Neural crest cell (in vitro differentiated cells): ENCODE results near the gene DEPDC7. TPM values are rescaled to one million over a fixed set of nuclear protein-coding genes. Genes with fewer than 3 reads are reported as not detected.
"Not testable (repeated sequence)": the region's sequence is repeated elsewhere in the genome, so short reads cannot be mapped to it uniquely, and the experiment has no call there.

Experiments used
- DNase-seq: peaks from one replicate; pipeline ENCODE4 v3.0.0; 2021; ENCODE audit warnings: low read depth, mixed read lengths, low spot score
- H3K27ac Mint-ChIP-seq: one replicate; pipeline ENCODE4 v1.8.0; 2021; ENCODE audit warnings: mild to moderate bottlenecking, mixed read lengths; ENCODE audit not compliant: unreplicated experiment
- H3K27me3 Mint-ChIP-seq: 2 replicates; pipeline ENCODE4 v1.8.0; 2021; ENCODE audit warnings: low read depth, mild to moderate bottlenecking, mixed read lengths
- H3K36me3 Mint-ChIP-seq: 2 replicates; pipeline ENCODE4 v1.8.0; 2021; ENCODE audit warnings: low read depth, mild to moderate bottlenecking, mixed read lengths
- H3K4me1 Mint-ChIP-seq: 2 replicates; pipeline ENCODE4 v1.8.0; 2021; ENCODE audit warnings: mixed read lengths
- H3K4me3 Mint-ChIP-seq: one replicate; pipeline ENCODE4 v1.8.0; 2021; ENCODE audit warnings: mild to moderate bottlenecking, mixed read lengths
- H3K9me3 Mint-ChIP-seq: 2 replicates; pipeline ENCODE4 v1.8.0; 2021; ENCODE audit warnings: mixed read lengths
- CTCF ChIP-seq: fragments of 200-600 bp; sonication (generic); conservative IDR thresholded peaks from 2 replicates; pipeline ENCODE4 v1.5.0; 2021; ENCODE audit warnings: antibody characterized with exemption, mild to moderate bottlenecking
- total RNA-seq: library from RNA; stranded (reverse); gene quantifications from 2 replicates; pipeline ENCODE4 v1.2.1, GENCODE V29; 2021

The DEPDC7 gene
- total RNA-seq, 1 donor from 2014 or later = 3.9 TPM

- Mint-ChIP-seq H3K9me3 (peaks cover 4% of the 10 kb centered on the region), H3K4me3 (no peak overlapping the region), H3K4me1 (peaks cover 13% of the 10 kb centered on the region), H3K27me3 (no peaks in the 10 kb centered on the region), H3K36me3 (peaks cover 36% of the 10 kb centered on the region), H3K27ac (no peak overlapping the region)
- no peak for DNase-seq
- TF ChIP-seq CTCF = no peak
Measured at GRCh38 chr11:33044285-33044756, 28.6 kb downstream of the DEPDC7 start.

- Mint-ChIP-seq H3K4me1 (peaks cover 6% of the 10 kb centered on the region), H3K27ac (no peak overlapping the region), H3K36me3 (peaks cover 36% of the 10 kb centered on the region), H3K9me3 (peaks cover 4% of the 10 kb centered on the region), H3K27me3 (no peaks in the 10 kb centered on the region), H3K4me3 (no peak overlapping the region)
- TF ChIP-seq CTCF = no peak
- no peak for DNase-seq
Measured at GRCh38 chr11:33045551-33046255, 30.0 kb downstream of the DEPDC7 start.

- H3K4me1 Mint-ChIP-seq, H3K4me3 Mint-ChIP-seq, DNase-seq, H3K27me3 Mint-ChIP-seq, H3K27ac Mint-ChIP-seq, H3K9me3 Mint-ChIP-seq: not testable (repeated sequence)
- peaks cover 34% of the 10 kb centered on the region for H3K36me3 Mint-ChIP-seq
Measured at GRCh38 chr11:33048701-33049100, 33.0 kb downstream of the DEPDC7 start.

GRCh38 chr11:33049565-33050408 is 34.1 kb downstream of the DEPDC7 start:
- H3K4me3 Mint-ChIP-seq, H3K9me3 Mint-ChIP-seq, DNase-seq, H3K27ac Mint-ChIP-seq, H3K27me3 Mint-ChIP-seq, H3K4me1 Mint-ChIP-seq: not testable (repeated sequence)
- peaks cover 24% of the 10 kb centered on the region for H3K36me3 Mint-ChIP-seq

- TF ChIP-seq CTCF = no peak
- no peaks in the 10 kb centered on the region for H3K9me3 Mint-ChIP-seq
- H3K27me3 Mint-ChIP-seq = no peaks in the 10 kb centered on the region
- peaks cover 8% of the 10 kb centered on the region for H3K4me1 Mint-ChIP-seq
- H3K36me3 Mint-ChIP-seq = peaks cover 8% of the 10 kb centered on the region
- DNase-seq = no peak
- H3K27ac Mint-ChIP-seq = no peak overlapping the region
- no peak overlapping the region for H3K4me3 Mint-ChIP-seq
Measured at GRCh38 chr11:33052231-33052630, 36.6 kb downstream of the DEPDC7 start.

- H3K27ac Mint-ChIP-seq = no peak overlapping the region
- H3K36me3 Mint-ChIP-seq = peaks cover 6% of the 10 kb centered on the region
- no peak for DNase-seq
- no peak for TF ChIP-seq CTCF
- no peaks in the 10 kb centered on the region for H3K9me3 Mint-ChIP-seq
- H3K4me1 Mint-ChIP-seq = peaks cover 8% of the 10 kb centered on the region
- no peaks in the 10 kb centered on the region for H3K27me3 Mint-ChIP-seq
- H3K4me3 Mint-ChIP-seq = no peak overlapping the region
Measured at GRCh38 chr11:33055375-33055774, 39.7 kb downstream of the DEPDC7 start.
